SK-N-SH treated with all-trans-retinoic acid at 6 μM for 48 hours (cell line): ENCODE data around the gene CPT1C.

Experiments
- ATAC-seq: fragments of 200-7000 bp; cut with Tn5 transposase; 3 replicates; pipeline ENCODE4 v1.9.1; 2020; ENCODE audit warnings: mild to moderate bottlenecking, moderate library complexity
- CREB5 ChIP-seq: fragments of 250-450 bp; sonication (Bioruptor Pico); IDR thresholded peaks from 2 replicates; pipeline ENCODE4 v1.5.1; 2020; ENCODE audit warnings: low read depth, mild to moderate bottlenecking, moderate library complexity
- CSDC2 ChIP-seq: fragments of 250-450 bp; sonication (Bioruptor Pico); IDR thresholded peaks from 2 replicates; pipeline ENCODE4 v1.5.0; 2020; ENCODE audit warnings: mild to moderate bottlenecking, moderate library complexity
- ESRRG ChIP-seq: fragments of 250-450 bp; sonication (Bioruptor Pico); IDR thresholded peaks from 2 replicates; pipeline ENCODE4 v1.6.1; 2021; ENCODE audit warnings: mild to moderate bottlenecking
- GLIS3 ChIP-seq: fragments of 250-450 bp; sonication (Bioruptor Pico); IDR thresholded peaks from 2 replicates; pipeline ENCODE4 v1.5.0; 2020; ENCODE audit warnings: mild to moderate bottlenecking, moderate library complexity
- ISL1 ChIP-seq: fragments of 250-450 bp; sonication (Bioruptor Pico); IDR thresholded peaks from 2 replicates; pipeline ENCODE4 v2.1.2; 2022; ENCODE audit warnings: mild to moderate bottlenecking, moderate library complexity
- OSR1 ChIP-seq: fragments of 250-450 bp; sonication (Bioruptor Pico); IDR thresholded peaks from 2 replicates; pipeline ENCODE4 v1.8.0; 2022; ENCODE audit warnings: moderate library complexity, mild to moderate bottlenecking, inconsistent platforms
- PATZ1 ChIP-seq: fragments of 250-450 bp; sonication (Bioruptor Pico); IDR thresholded peaks from 2 replicates; pipeline ENCODE4 v1.8.0; 2020; ENCODE audit warnings: mild to moderate bottlenecking, moderate library complexity, borderline replicate concordance
- RARB ChIP-seq: fragments of 250-450 bp; sonication (Bioruptor Pico); IDR thresholded peaks from 2 replicates; pipeline ENCODE4 v1.8.0; 2021; ENCODE audit warnings: mild to moderate bottlenecking, moderate library complexity
- SNAI2 ChIP-seq: fragments of 250-450 bp; sonication (Bioruptor Pico); IDR thresholded peaks from 2 replicates; pipeline ENCODE4 v1.5.0; 2020; ENCODE audit warnings: mild to moderate bottlenecking, moderate library complexity
- TCF4 ChIP-seq: fragments of 250-450 bp; sonication (Bioruptor Pico); IDR thresholded peaks from 2 replicates; pipeline ENCODE4 v1.8.0; 2021; ENCODE audit warnings: mild to moderate bottlenecking, moderate library complexity, borderline replicate concordance
- TOX ChIP-seq: fragments of 250-450 bp; sonication (Bioruptor Pico); IDR thresholded peaks from 2 replicates; pipeline ENCODE4 v1.8.0; 2021; ENCODE audit warnings: mild to moderate bottlenecking, moderate library complexity, borderline replicate concordance
- ZC3H10 ChIP-seq: fragments of 250-450 bp; sonication (Bioruptor Pico); IDR thresholded peaks from 2 replicates; pipeline ENCODE4 v1.5.1; 2021; ENCODE audit warnings: mild to moderate bottlenecking, moderate library complexity
- ZFP3 ChIP-seq: fragments of 250-450 bp; sonication (Bioruptor Pico); IDR thresholded peaks from 2 replicates; pipeline ENCODE4 v1.5.0; 2020; ENCODE audit warnings: mild to moderate bottlenecking, moderate library complexity
- ZFP30 ChIP-seq: fragments of 450-650 bp; formaldehyde crosslinking; IDR thresholded peaks from 2 replicates; pipeline ENCODE4 v1.5.0; 2022; ENCODE audit warnings: mild to moderate bottlenecking, moderate library complexity
- ZNF8 ChIP-seq: fragments of 450-650 bp; formaldehyde crosslinking; IDR thresholded peaks from 2 replicates; pipeline ENCODE4 v1.5.0; 2020; ENCODE audit warnings: mild to moderate bottlenecking, moderate library complexity
- TF ChIP-seq, protein P1 (sequence below): fragments of 250-450 bp; sonication (Bioruptor Pico); IDR thresholded peaks from 2 replicates; pipeline ENCODE4 v1.5.0; 2020; ENCODE audit warnings: mild to moderate bottlenecking, moderate library complexity
- TF ChIP-seq, protein P2 (sequence below): fragments of 250-450 bp; sonication (Bioruptor Pico); IDR thresholded peaks from 2 replicates; pipeline ENCODE4 v1.5.1; 2021; ENCODE audit warnings: mild to moderate bottlenecking, moderate library complexity

CPT1C gene

DNA sequence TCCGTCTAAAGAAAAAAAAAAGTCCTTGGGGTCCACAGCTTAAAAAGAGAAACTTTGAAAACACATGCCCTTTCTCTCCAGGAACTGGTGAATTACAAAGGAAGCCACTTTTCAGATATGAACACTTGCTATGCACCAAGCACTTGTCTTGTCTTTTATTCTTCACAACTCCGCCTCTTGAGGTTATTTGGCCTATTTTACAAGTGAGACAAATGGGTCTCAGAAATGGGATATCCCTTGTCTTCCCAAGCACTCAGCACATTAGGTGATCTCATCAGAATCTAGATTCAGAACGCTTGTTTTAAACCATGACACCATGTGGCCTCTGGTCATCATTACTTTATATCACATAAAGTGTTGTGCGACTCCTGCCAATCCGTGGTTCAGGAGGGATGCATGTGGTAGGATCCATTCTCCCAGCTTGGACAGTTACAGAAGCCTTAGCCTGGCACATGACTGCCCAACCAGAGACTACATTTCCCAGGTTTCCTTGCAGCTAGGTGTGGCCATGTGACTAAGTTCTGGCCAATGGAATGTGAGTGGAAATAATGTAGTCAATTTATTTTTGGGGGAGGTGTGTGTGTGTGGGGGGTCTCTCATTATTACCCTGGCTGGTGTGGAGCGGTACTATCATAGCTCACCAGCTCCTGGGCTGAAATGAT, 58.3 kb downstream of the CPT1C start (continued):
- TF ChIP-seq CREB5 (CRISPR knock-in tag) = no peak
- no peak for TF ChIP-seq ZFP30 (CRISPR knock-in tag)
- TF ChIP-seq CSDC2 (CRISPR knock-in tag) = no peak
- TF ChIP-seq ESRRG (CRISPR knock-in tag) = no peak
- no peak for TF ChIP-seq ZC3H10 (CRISPR knock-in tag)

- TF ChIP-seq, protein P1, sequence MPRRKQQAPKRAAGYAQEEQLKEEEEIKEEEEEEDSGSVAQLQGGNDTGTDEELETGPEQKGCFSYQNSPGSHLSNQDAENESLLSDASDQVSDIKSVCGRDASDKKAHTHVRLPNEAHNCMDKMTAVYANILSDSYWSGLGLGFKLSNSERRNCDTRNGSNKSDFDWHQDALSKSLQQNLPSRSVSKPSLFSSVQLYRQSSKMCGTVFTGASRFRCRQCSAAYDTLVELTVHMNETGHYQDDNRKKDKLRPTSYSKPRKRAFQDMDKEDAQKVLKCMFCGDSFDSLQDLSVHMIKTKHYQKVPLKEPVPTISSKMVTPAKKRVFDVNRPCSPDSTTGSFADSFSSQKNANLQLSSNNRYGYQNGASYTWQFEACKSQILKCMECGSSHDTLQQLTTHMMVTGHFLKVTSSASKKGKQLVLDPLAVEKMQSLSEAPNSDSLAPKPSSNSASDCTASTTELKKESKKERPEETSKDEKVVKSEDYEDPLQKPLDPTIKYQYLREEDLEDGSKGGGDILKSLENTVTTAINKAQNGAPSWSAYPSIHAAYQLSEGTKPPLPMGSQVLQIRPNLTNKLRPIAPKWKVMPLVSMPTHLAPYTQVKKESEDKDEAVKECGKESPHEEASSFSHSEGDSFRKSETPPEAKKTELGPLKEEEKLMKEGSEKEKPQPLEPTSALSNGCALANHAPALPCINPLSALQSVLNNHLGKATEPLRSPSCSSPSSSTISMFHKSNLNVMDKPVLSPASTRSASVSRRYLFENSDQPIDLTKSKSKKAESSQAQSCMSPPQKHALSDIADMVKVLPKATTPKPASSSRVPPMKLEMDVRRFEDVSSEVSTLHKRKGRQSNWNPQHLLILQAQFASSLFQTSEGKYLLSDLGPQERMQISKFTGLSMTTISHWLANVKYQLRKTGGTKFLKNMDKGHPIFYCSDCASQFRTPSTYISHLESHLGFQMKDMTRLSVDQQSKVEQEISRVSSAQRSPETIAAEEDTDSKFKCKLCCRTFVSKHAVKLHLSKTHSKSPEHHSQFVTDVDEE (CRISPR knock-in tag) = no peak
- TF ChIP-seq ZFP30 (CRISPR knock-in tag) (no peak), SNAI2 (CRISPR knock-in tag) (no peak)
- ATAC-seq = no peak
Observed at GRCh38 chr19:49749771-49750170, 58.9 kb downstream of the CPT1C start.

DNA sequence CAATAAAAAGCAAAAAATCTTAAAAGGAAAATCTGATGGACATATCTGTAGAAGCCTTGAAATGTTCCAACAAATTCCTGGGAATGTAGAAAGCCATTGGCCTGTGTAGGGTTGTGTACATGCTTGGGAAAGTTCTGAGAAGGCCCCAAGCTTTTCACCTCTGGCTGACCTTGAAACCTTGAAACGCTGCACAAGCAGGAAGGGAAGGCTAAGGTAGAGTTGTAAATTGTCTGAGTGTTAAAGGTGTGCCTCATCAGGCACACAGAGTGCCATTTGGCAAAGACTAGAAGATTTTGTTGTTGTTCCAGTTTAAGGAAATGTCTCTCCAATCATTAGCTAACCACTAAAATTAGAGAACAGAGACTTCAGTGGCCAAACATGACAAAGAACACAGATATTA, 61.8 kb downstream of the CPT1C start:
- no peak for ATAC-seq
- TF ChIP-seq RARB (CRISPR knock-in tag) (no peak), TOX (CRISPR knock-in tag) (no peak), ZFP3 (CRISPR knock-in tag) (no peak), ZNF8 (CRISPR knock-in tag) (no peak), GLIS3 (CRISPR knock-in tag) (no peak), SNAI2 (CRISPR knock-in tag) (no peak), ZC3H10 (CRISPR knock-in tag) (no peak), ZFP30 (CRISPR knock-in tag) (no peak), CREB5 (CRISPR knock-in tag) (no peak), ISL1 (CRISPR knock-in tag) (no peak), TCF4 (no peak), OSR1 (no peak), ESRRG (CRISPR knock-in tag) (no peak)
- TF ChIP-seq, protein P2, sequence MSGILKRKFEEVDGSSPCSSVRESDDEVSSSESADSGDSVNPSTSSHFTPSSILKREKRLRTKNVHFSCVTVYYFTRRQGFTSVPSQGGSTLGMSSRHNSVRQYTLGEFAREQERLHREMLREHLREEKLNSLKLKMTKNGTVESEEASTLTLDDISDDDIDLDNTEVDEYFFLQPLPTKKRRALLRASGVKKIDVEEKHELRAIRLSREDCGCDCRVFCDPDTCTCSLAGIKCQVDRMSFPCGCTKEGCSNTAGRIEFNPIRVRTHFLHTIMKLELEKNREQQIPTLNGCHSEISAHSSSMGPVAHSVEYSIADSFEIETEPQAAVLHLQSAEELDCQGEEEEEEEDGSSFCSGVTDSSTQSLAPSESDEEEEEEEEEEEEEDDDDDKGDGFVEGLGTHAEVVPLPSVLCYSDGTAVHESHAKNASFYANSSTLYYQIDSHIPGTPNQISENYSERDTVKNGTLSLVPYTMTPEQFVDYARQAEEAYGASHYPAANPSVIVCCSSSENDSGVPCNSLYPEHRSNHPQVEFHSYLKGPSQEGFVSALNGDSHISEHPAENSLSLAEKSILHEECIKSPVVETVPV (CRISPR knock-in tag) = no peak
- TF ChIP-seq, protein P1 (CRISPR knock-in tag) = no peak

DNA sequence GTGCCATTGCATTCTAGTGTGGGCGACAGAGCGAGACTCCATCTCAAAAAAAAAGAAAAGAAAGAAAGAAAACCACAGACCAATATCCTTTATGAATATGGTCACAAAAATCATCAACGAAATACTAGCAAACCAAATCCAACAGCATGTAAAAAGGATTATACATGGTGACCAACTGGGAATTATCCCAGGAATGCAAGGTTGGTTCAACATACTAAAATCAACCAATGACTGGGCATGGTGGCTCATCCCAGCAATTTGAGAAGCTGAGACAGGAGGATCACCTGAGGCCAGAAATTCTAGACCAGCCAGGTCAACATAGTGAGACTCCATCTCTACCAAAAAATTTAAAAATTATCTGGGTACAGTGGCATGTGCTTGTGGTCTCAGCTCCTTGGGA, 65.0 kb downstream of the CPT1C start:
- TF ChIP-seq PATZ1 (no peak), SNAI2 (CRISPR knock-in tag) (no peak)
- ATAC-seq = no peak
